Measurements from ENCODE around the gene OR1N2. TPM values are rescaled to one million over a fixed set of nuclear protein-coding genes. Genes with fewer than 3 reads are reported as not detected.
"Not testable (repeated sequence)": the region's sequence is repeated elsewhere in the genome, so short reads cannot be mapped to it uniquely, and the experiment has no call there.

The OR1N2 gene
- total RNA-seq, 1 donor from 2014 or later, result not detected

- no peak overlapping the region for H3K4me3 Mint-ChIP-seq (ENCODE audit: unreplicated experiment)
- no peaks in the 10 kb centered on the region for H3K9me3 Mint-ChIP-seq (ENCODE audit: unreplicated experiment)
- no peaks in the 10 kb centered on the region for H3K36me3 Mint-ChIP-seq (ENCODE audit: unreplicated experiment)
- DNase-seq (ENCODE audit: extremely low spot score, unreplicated experiment), result no peak
- no peak overlapping the region for H3K27ac Mint-ChIP-seq (ENCODE audit: unreplicated experiment)
- H3K27me3 Mint-ChIP-seq (ENCODE audit: unreplicated experiment), result peaks cover 11% of the 10 kb centered on the region
- no peaks in the 10 kb centered on the region for H3K4me1 Mint-ChIP-seq (ENCODE audit: unreplicated experiment)
- no peak for TF ChIP-seq CTCF (IDR thresholded peaks at IDR 0.05)
Observed at GRCh38 chr9:122519376-122519775, 33.5 kb upstream of the OR1N2 start.

- Mint-ChIP-seq H3K36me3 (ENCODE audit: unreplicated experiment) (no peaks in the 10 kb centered on the region), H3K27ac (ENCODE audit: unreplicated experiment) (no peak overlapping the region), H3K4me1 (ENCODE audit: unreplicated experiment) (no peaks in the 10 kb centered on the region), H3K9me3 (ENCODE audit: unreplicated experiment) (no peaks in the 10 kb centered on the region), H3K4me3 (ENCODE audit: unreplicated experiment) (no peak overlapping the region), H3K27me3 (ENCODE audit: unreplicated experiment) (peaks cover 5% of the 10 kb centered on the region)
- TF ChIP-seq CTCF (IDR thresholded peaks at IDR 0.05), result no peak
- DNase-seq (ENCODE audit: extremely low spot score, unreplicated experiment), result no peak
Observed at GRCh38 chr9:122526602-122527001, 26.3 kb upstream of the OR1N2 start.

GRCh38 chr9:122527193-122527592 lies 25.7 kb upstream of the OR1N2 start, which contains the start of gene OR1N1:
TSS of gene OR1N1 (minus strand) at chr9:122527293. CDS start at chr9:122527293, 0 bp downstream.
- H3K27ac Mint-ChIP-seq (ENCODE audit: unreplicated experiment), result no peak within 1 kb of the TSS
- H3K9me3 Mint-ChIP-seq (ENCODE audit: unreplicated experiment), result no peaks in the 10 kb centered on the region
- H3K4me3 Mint-ChIP-seq (ENCODE audit: unreplicated experiment), result no peak within 1 kb of the TSS
- DNase-seq (ENCODE audit: extremely low spot score, unreplicated experiment), result no peak
- peaks cover 5% of the 10 kb centered on the region for H3K27me3 Mint-ChIP-seq (ENCODE audit: unreplicated experiment)
- no peaks in the 10 kb centered on the region for H3K4me1 Mint-ChIP-seq (ENCODE audit: unreplicated experiment)
- H3K36me3 Mint-ChIP-seq (ENCODE audit: unreplicated experiment), result no peaks in the 10 kb centered on the region
- no peak for TF ChIP-seq CTCF (IDR thresholded peaks at IDR 0.05)

- not testable (repeated sequence) for H3K27ac Mint-ChIP-seq (ENCODE audit: unreplicated experiment); DNase-seq (ENCODE audit: extremely low spot score, unreplicated experiment); H3K4me3 Mint-ChIP-seq (ENCODE audit: unreplicated experiment); H3K27me3 Mint-ChIP-seq (ENCODE audit: unreplicated experiment); H3K36me3 Mint-ChIP-seq (ENCODE audit: unreplicated experiment); H3K4me1 Mint-ChIP-seq (ENCODE audit: unreplicated experiment); H3K9me3 Mint-ChIP-seq (ENCODE audit: unreplicated experiment)
Observed at GRCh38 chr9:122531157-122531556, 21.8 kb upstream of the OR1N2 start.

- no peak for TF ChIP-seq CTCF (IDR thresholded peaks at IDR 0.05)
- no peak for DNase-seq (ENCODE audit: extremely low spot score, unreplicated experiment)
- no peak overlapping the region for H3K4me3 Mint-ChIP-seq (ENCODE audit: unreplicated experiment)
- H3K4me1 Mint-ChIP-seq (ENCODE audit: unreplicated experiment), result no peaks in the 10 kb centered on the region
- no peak overlapping the region for H3K27ac Mint-ChIP-seq (ENCODE audit: unreplicated experiment)
- H3K36me3 Mint-ChIP-seq (ENCODE audit: unreplicated experiment), result no peaks in the 10 kb centered on the region
- peaks cover 2% of the 10 kb centered on the region for H3K27me3 Mint-ChIP-seq (ENCODE audit: unreplicated experiment)
- H3K9me3 Mint-ChIP-seq (ENCODE audit: unreplicated experiment), result peaks cover 6% of the 10 kb centered on the region
Observed at GRCh38 chr9:122536134-122536533, 16.8 kb upstream of the OR1N2 start.

GRCh38 chr9:122537066-122537465 lies 15.8 kb upstream of the OR1N2 start:
- not testable (repeated sequence) for H3K4me3 Mint-ChIP-seq (ENCODE audit: unreplicated experiment); H3K4me1 Mint-ChIP-seq (ENCODE audit: unreplicated experiment); H3K9me3 Mint-ChIP-seq (ENCODE audit: unreplicated experiment); H3K27me3 Mint-ChIP-seq (ENCODE audit: unreplicated experiment); H3K27ac Mint-ChIP-seq (ENCODE audit: unreplicated experiment); DNase-seq (ENCODE audit: extremely low spot score, unreplicated experiment); H3K36me3 Mint-ChIP-seq (ENCODE audit: unreplicated experiment)
